HEK293 (cell line): ENCODE measurements around the gene UNC5CL.

Experiments used
- CTCF ChIA-PET: fragments of 350-600 bp; formaldehyde crosslinking; extraction: SDS; loops from one replicate; lab custom pipeline; 2021; ENCODE audit warnings: antibody characterized with exemption; lab: Yijun Ruan, JAX
- POLR2A ChIA-PET: fragments of 300-600 bp; formaldehyde crosslinking; extraction: SDS; loops from one replicate; lab custom pipeline; 2020; ENCODE audit warnings: antibody characterized with exemption, inconsistent platforms; lab: Yijun Ruan, JAX
- H3K27ac ChIP-seq: fragments of 200-500 bp; sonication (Bioruptor generic); 2 replicates; pipeline ENCODE4 v1.5.1; 2014; ENCODE audit warnings: low read depth, low read length, control low read depth, inconsistent platforms; ENCODE audit errors: extremely low read depth
- H3K36me3 ChIP-seq, 2 experiments: fragments of 200-500 bp in 1 of 2; sonication (Bioruptor generic) in 1 of 2; 1 replicate in 1 of 2; 2 replicates in 1 of 2; pipeline ENCODE4 v1.5.1; 2014 to 2017; ENCODE audit warnings: inconsistent platforms in 2 of 2, low read length in 2 of 2; ENCODE audit not compliant: control insufficient read depth in 2 of 2, insufficient read depth in 1 of 2
- H3K4me1 ChIP-seq: fragments of 200-500 bp; sonication (Bioruptor generic); 2 replicates; pipeline ENCODE4 v1.5.1; 2014; ENCODE audit warnings: mild to moderate bottlenecking, low read length, inconsistent platforms; ENCODE audit not compliant: control insufficient read depth, insufficient read depth
- H3K4me3 ChIP-seq: 2 replicates; pipeline ENCODE4 v1.5.1; 2011; ENCODE audit warnings: low read depth, mild to moderate bottlenecking, control low read depth, low read length, moderate library complexity
- H3K9me3 ChIP-seq: fragments of 200-500 bp; sonication (Bioruptor generic); 2 replicates; pipeline ENCODE4 v1.5.1; 2014; ENCODE audit warnings: low read depth, low read length, inconsistent platforms; ENCODE audit not compliant: control insufficient read depth, insufficient read depth
- INSM2 ChIP-seq: fragments of 450-650 bp; formaldehyde crosslinking; IDR thresholded peaks from 2 replicates; pipeline ENCODE4 v1.5.1; 2016; ENCODE audit warnings: missing biosample characterization, missing genetic modification characterization
- ZBTB26 ChIP-seq: fragments of 450-650 bp; formaldehyde crosslinking; optimal IDR thresholded peaks from 2 replicates; pipeline ENCODE3; 2016; ENCODE audit warnings: missing biosample characterization, mild to moderate bottlenecking, missing genetic modification characterization
- ZBTB49 ChIP-seq: fragments of 450-650 bp; formaldehyde crosslinking; IDR thresholded peaks from 2 replicates; pipeline ENCODE4 v1.5.1; 2016; ENCODE audit warnings: missing biosample characterization, missing genetic modification characterization, low read depth
- ZFP69B ChIP-seq: fragments of 450-650 bp; formaldehyde crosslinking; IDR thresholded peaks from 2 replicates; pipeline ENCODE4 v1.5.1; 2016; ENCODE audit warnings: missing biosample characterization, missing genetic modification characterization
- ZNF211 ChIP-seq: fragments of 450-650 bp; formaldehyde crosslinking; IDR thresholded peaks from 2 replicates; pipeline ENCODE4 v1.5.1; 2016; ENCODE audit warnings: low read depth, missing biosample characterization, missing genetic modification characterization
- ZNF24 ChIP-seq: fragments of 450-650 bp; formaldehyde crosslinking; IDR thresholded peaks from 2 replicates; pipeline ENCODE4 v1.5.1; 2016; ENCODE audit warnings: missing biosample characterization, missing genetic modification characterization
- ZNF341 ChIP-seq: fragments of 450-650 bp; formaldehyde crosslinking; IDR thresholded peaks from 2 replicates; pipeline ENCODE4; 2016; ENCODE audit warnings: low read depth, missing biosample characterization, missing genetic modification characterization
- ZNF391 ChIP-seq: fragments of 450-650 bp; formaldehyde crosslinking; IDR thresholded peaks from 2 replicates; pipeline ENCODE4 v1.5.1; 2016; ENCODE audit warnings: low read depth, missing biosample characterization, missing genetic modification characterization, borderline replicate concordance
- ZNF433 ChIP-seq: fragments of 450-650 bp; formaldehyde crosslinking; IDR thresholded peaks from 2 replicates; pipeline ENCODE4 v1.5.1; 2016; ENCODE audit warnings: missing biosample characterization, missing genetic modification characterization, low read depth
- ZNF473 ChIP-seq: fragments of 450-650 bp; formaldehyde crosslinking; IDR thresholded peaks from 2 replicates; pipeline ENCODE4 v1.5.1; 2017; ENCODE audit warnings: missing biosample characterization, missing genetic modification characterization
- ZNF513 ChIP-seq: fragments of 450-650 bp; IDR thresholded peaks from 2 replicates; pipeline ENCODE4 v1.5.1; 2018; ENCODE audit warnings: missing biosample characterization, missing genetic modification characterization
- ZNF518A ChIP-seq: fragments of 450-650 bp; formaldehyde crosslinking; conservative IDR thresholded peaks from 2 replicates; pipeline ENCODE4 v1.5.1; 2016; ENCODE audit warnings: low read depth, missing biosample characterization, missing genetic modification characterization
- ZNF561 ChIP-seq: fragments of 450-650 bp; IDR thresholded peaks from 2 replicates; pipeline ENCODE4 v1.5.1; 2018; ENCODE audit warnings: missing biosample characterization, missing genetic modification characterization, borderline replicate concordance
- ZNF600 ChIP-seq: fragments of 450-650 bp; formaldehyde crosslinking; IDR thresholded peaks from 2 replicates; pipeline ENCODE4 v1.5.1; 2016; ENCODE audit warnings: missing biosample characterization, missing genetic modification characterization
- ZNF639 ChIP-seq: fragments of 450-650 bp; formaldehyde crosslinking; IDR thresholded peaks from 2 replicates; pipeline ENCODE4 v1.5.1; 2016; ENCODE audit warnings: missing biosample characterization, missing genetic modification characterization

Gene UNC5CL

GRCh38 chr6:41083072-41083471 is 44.1 kb upstream of the UNC5CL start (continued):
- TF ChIP-seq ZNF639 (tag by site-specific recombination), result no peak
- TF ChIP-seq, all 188 proteins: peak for 0

- Histone ChIP-seq H3K9me3 (no peaks in the 10 kb centered on the region), H3K4me1 (no peaks in the 10 kb centered on the region), H3K27ac (no peak overlapping the region), H3K4me3 (no peak overlapping the region), H3K36me3 (peaks cover 38 to 64% of the 10 kb centered on the region in 2 experiments)
- CTCF ChIA-PET, result interaction anchor here (1.6 kb wide), 1 partner anchor 13 kb away, joined by 4 read pairs; no protein-coding TSS in a partner anchor
- no peak for TF ChIP-seq ZNF391 (tag by site-specific recombination)
- TF ChIP-seq ZNF433 (tag by site-specific recombination), result no peak
- TF ChIP-seq ZBTB26, result no peak
- TF ChIP-seq ZNF341 (tag by site-specific recombination), result no peak
- no peak for TF ChIP-seq ZNF518A
- POLR2A ChIA-PET, result no interaction called here
Observed at GRCh38 chr6:41080621-41081020, 41.6 kb upstream of the UNC5CL start.

GRCh38 chr6:41079080-41079479 is 40.1 kb upstream of the UNC5CL start:
- peaks cover 25 to 50% of the 10 kb centered on the region in 2 experiments for H3K36me3 ChIP-seq
- ChIA-PET CTCF (interaction anchor here (0.6 to 1.6 kb wide), 7 partner anchors 13 to 314 kb away, joined by 3 to 4 read pairs (median 3); no protein-coding TSS in a partner anchor), POLR2A (interaction anchor here (0.7 kb wide), 1 partner anchor 12 kb away, joined by 3 read pairs; no protein-coding TSS in a partner anchor)
- H3K9me3 ChIP-seq, result no peaks in the 10 kb centered on the region
- H3K4me1 ChIP-seq, result 0 out of 2 replicates have a peak, but pooled peaks cover 2% of the 10 kb centered on the region
- no peak overlapping the region for H3K4me3 ChIP-seq
- H3K27ac ChIP-seq, result no peak overlapping the region
- TF ChIP-seq ZNF561 (tag by site-specific recombination) (no peak), ZFP69B (no peak), ZNF513 (tag by site-specific recombination) (no peak), ZNF600 (tag by site-specific recombination) (no peak), ZNF473 (tag by site-specific recombination) (no peak), ZNF24 (tag by site-specific recombination) (no peak), ZNF211 (no peak), INSM2 (tag by site-specific recombination) (no peak), ZBTB49 (tag by site-specific recombination) (no peak)
